Brain microvascular endothelial cell (primary cell): ENCODE results near the gene GPR87.

Experiments
- DNase-seq: peaks from one replicate; pipeline ENCODE4 v3.0.0-alpha.2; 2020
- H3K27ac ChIP-seq: fragments of 250-450 bp; sonication (Bioruptor Pico); 2 replicates; pipeline ENCODE4 v1.5.1; 2020; ENCODE audit warnings: mild to moderate bottlenecking, moderate library complexity
- H3K27me3 ChIP-seq: fragments of 250-450 bp; sonication (Bioruptor Pico); replicated peaks from 2 replicates; pipeline ENCODE4 v1.5.1; 2020; ENCODE audit warnings: mild to moderate bottlenecking
- H3K36me3 ChIP-seq: fragments of 250-450 bp; sonication (Bioruptor Pico); replicated peaks from 2 replicates; pipeline ENCODE4 v1.5.1; 2020; ENCODE audit warnings: mild to moderate bottlenecking
- H3K4me3 ChIP-seq: 2 replicates; pipeline ENCODE4 v1.5.1; 2011; ENCODE audit warnings: low read depth, mild to moderate bottlenecking, control low read depth, low read length, moderate library complexity
- CTCF ChIP-seq: IDR thresholded peaks from 2 replicates; pipeline ENCODE4 v1.5.1; 2011; ENCODE audit warnings: low read depth, mild to moderate bottlenecking, moderate library complexity, low read length, control low read depth, inconsistent platforms; ENCODE audit errors: missing control alignments
- in situ Hi-C: cut with HindIII; loops from 2 replicates; pipeline ENCODE4 v1.10.0; 2017; ENCODE audit warnings: low sequenced_read_pairs, low pct_ligation_motif_present

Gene GPR87

GRCh38 chr3:151315846-151316245 lies 774 bp downstream of the GPR87 start:
- Histone ChIP-seq H3K27ac (no peak overlapping the region), H3K27me3 (no peaks in the 10 kb centered on the region), H3K36me3 (no peaks in the 10 kb centered on the region), H3K4me3 (no peak overlapping the region)
- no peak for TF ChIP-seq CTCF
- in situ Hi-C loops, result no loop called here
- DNase-seq, result no peak

- TF ChIP-seq CTCF, result no peak
- in situ Hi-C loops, result no loop called here
- Histone ChIP-seq H3K36me3 (no peaks in the 10 kb centered on the region), H3K4me3 (no peak overlapping the region), H3K27me3 (no peaks in the 10 kb centered on the region), H3K27ac (peak overlapping the region; percentile 12)
- no peak for DNase-seq
Observed at GRCh38 chr3:151315136-151315535, 1.5 kb downstream of the GPR87 start.

GRCh38 chr3:151314593-151314992 lies 2.0 kb downstream of the GPR87 start:
- no peak for TF ChIP-seq CTCF
- in situ Hi-C loops, result no loop called here
- DNase-seq, result no peak
- no peak overlapping the region for H3K27ac ChIP-seq
- no peaks in the 10 kb centered on the region for H3K36me3 ChIP-seq
- no peak overlapping the region for H3K4me3 ChIP-seq
- no peaks in the 10 kb centered on the region for H3K27me3 ChIP-seq

- in situ Hi-C loops, result no loop called here
- Histone ChIP-seq H3K4me3 (no peak overlapping the region), H3K27ac (no peak overlapping the region), H3K27me3 (no peaks in the 10 kb centered on the region), H3K36me3 (no peaks in the 10 kb centered on the region)
- TF ChIP-seq CTCF, result no peak
- DNase-seq, result no peak
Observed at GRCh38 chr3:151314137-151314536, 2.5 kb downstream of the GPR87 start.

- Histone ChIP-seq H3K27me3 (no peaks in the 10 kb centered on the region), H3K36me3 (no peaks in the 10 kb centered on the region), H3K27ac (no peak overlapping the region), H3K4me3 (no peak overlapping the region)
- in situ Hi-C loops, result no loop called here
- DNase-seq, result no peak
- TF ChIP-seq CTCF, result no peak
Observed at GRCh38 chr3:151312972-151313371, 3.6 kb downstream of the GPR87 start.

GRCh38 chr3:151309566-151309965 lies 7.1 kb downstream of the GPR87 start:
- no peak overlapping the region for H3K27ac ChIP-seq
- no peak for DNase-seq
- no peak overlapping the region for H3K4me3 ChIP-seq
- H3K27me3 ChIP-seq, result no peaks in the 10 kb centered on the region
- in situ Hi-C loops, result no loop called here
- H3K36me3 ChIP-seq, result no peaks in the 10 kb centered on the region
- no peak for TF ChIP-seq CTCF
